Natural killer cell (primary cell): ENCODE measurements around the gene SLC23A2. TPM values are rescaled to one million over a fixed set of nuclear protein-coding genes. Genes with fewer than 3 reads are reported as not detected.
"Not testable (repeated sequence)": the region's sequence is repeated elsewhere in the genome, so short reads cannot be mapped to it uniquely, and the experiment has no call there.

Experiments used
- ATAC-seq, 3 donors: fragments of 150-1000 bp in 2 of 3; fragments of 200-7000 bp in 1 of 3; cut with Tn5 transposase; 1 replicate in 1 of 3; 2 replicates in 2 of 3; pipeline ENCODE4 v1.10.0; 2021; ENCODE audit warnings: mild to moderate bottlenecking in 2 of 3, moderate library complexity in 2 of 3
- DNase-seq, 2 donors: peaks; one replicate each; pipeline versions ENCODE4 v3.0.0 to v3.0.0-alpha.2; 2013 to 2021; ENCODE audit warnings: mixed read lengths in 1 of 2
- H3K27ac ChIP-seq: one replicate; pipeline ENCODE4 v1.5.1; 2013; ENCODE audit warnings: mild to moderate bottlenecking, low read length
- H3K27me3 ChIP-seq: one replicate; pipeline ENCODE4 v1.6.1; 2013; ENCODE audit warnings: low read length; ENCODE audit not compliant: control insufficient read depth, insufficient read depth
- H3K36me3 ChIP-seq: one replicate; pipeline ENCODE4 v1.6.1; 2013; ENCODE audit warnings: low read length; ENCODE audit not compliant: control insufficient read depth, insufficient read depth
- H3K4me1 ChIP-seq: one replicate; pipeline ENCODE4 v1.6.1; 2013; ENCODE audit warnings: low read length; ENCODE audit not compliant: control insufficient read depth, insufficient read depth
- H3K4me3 ChIP-seq: one replicate; pipeline ENCODE4 v1.5.1; 2013; ENCODE audit warnings: low read length
- H3K9me3 ChIP-seq: one replicate; pipeline ENCODE4 v1.6.1; 2013; ENCODE audit warnings: low read length; ENCODE audit not compliant: control insufficient read depth, insufficient read depth
- H3K27ac Mint-ChIP-seq, 2 donors: one replicate each; pipeline ENCODE4 v1.8.0; 2022; ENCODE audit warnings: mild to moderate bottlenecking in 2 of 2, mixed read lengths in 2 of 2, moderate library complexity in 1 of 2
- H3K27me3 Mint-ChIP-seq, 2 donors: one replicate each; pipeline ENCODE4 v1.8.0; 2022; ENCODE audit warnings: low read depth in 2 of 2, mixed read lengths in 2 of 2
- H3K36me3 Mint-ChIP-seq: one replicate; pipeline ENCODE4 v1.8.0; 2022; ENCODE audit warnings: mixed read lengths
- H3K4me1 Mint-ChIP-seq, 2 donors: one replicate each; pipeline ENCODE4 v1.8.0; 2022; ENCODE audit warnings: mixed read lengths in 2 of 2
- H3K4me3 Mint-ChIP-seq: one replicate; pipeline ENCODE4 v1.8.0; 2022; ENCODE audit warnings: mild to moderate bottlenecking, moderate library complexity, mixed read lengths
- H3K9me3 Mint-ChIP-seq, 2 donors: one replicate each; pipeline ENCODE4 v1.8.0; 2022; ENCODE audit warnings: mixed read lengths in 2 of 2
- WGBS: methylation state at CpG from one replicate; pipeline ENCODE4 v1.1.7; 2013; ENCODE audit warnings: missing lambda C conversion rate; ENCODE audit not compliant: insufficient coverage; 5-methylcytosine and 5-hydroxymethylcytosine counted together
- intact Hi-C: fragments of 100-400 bp; cut with micrococcal nuclease; formaldehyde crosslinking; loops from one replicate; pipeline ENCODE4 v1.14.2; 2022
- total RNA-seq, 4 donors: library from RNA; stranded (reverse); fragments of 120-200 nt in 1 of 4; gene quantifications; one replicate each; pipeline versions ENCODE4 v1.2.3 to v1.2.4, GENCODE V29; 2013 to 2022
- TF ChIP-seq, protein P1 (sequence below): fragments of 200-600 bp; IDR thresholded peaks from one replicate; pipeline ENCODE4 v1.8.0; 2022; ENCODE audit warnings: antibody characterized with exemption

Gene SLC23A2
- total RNA-seq, 3 donors from 2014 or later (not counting 1 experiment from before 2014, with no cell fraction given): 21.8 to 31.5 (median 26.0) TPM

DNA sequence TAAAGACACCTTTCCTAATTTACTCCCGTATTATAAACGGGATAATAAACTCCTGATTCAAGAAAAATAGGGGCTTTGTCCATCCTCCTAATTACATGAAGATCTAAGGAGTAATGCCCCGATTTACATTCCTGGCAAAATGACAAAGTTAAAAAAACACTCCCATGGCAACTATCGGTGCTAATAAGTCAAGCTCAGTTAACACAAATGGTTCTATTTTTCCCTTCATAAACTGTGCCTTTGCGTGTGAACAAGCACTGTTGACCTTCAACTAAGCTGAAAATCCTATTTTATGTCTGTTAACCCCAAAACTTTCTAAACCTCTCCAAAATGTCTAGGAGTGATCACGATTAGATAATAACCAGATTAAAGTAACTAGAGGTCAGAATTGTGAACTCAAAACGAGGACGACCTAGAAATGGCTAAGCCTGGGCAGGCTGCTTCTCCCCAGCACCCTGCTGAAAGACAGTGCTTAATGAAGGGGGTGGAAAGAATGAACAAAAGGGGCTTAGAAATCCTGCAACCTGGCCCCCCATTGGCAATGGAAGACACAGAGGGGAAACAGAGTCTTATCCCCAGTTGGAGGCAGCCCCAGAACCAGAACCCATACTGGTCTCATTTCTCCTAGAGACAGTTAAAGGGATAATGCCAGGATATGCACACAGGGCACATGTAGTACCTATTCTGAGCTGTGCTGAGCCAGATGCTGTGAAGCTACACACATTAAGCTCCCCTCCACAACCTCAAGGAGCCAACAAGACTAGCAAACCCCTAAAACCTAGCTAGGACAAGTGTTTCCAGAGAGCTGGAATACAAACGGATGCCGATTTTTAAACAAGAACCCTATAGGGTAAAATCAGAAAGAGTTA, 23.0 kb downstream of the SLC23A2 start:
- Histone ChIP-seq H3K27ac (no peak overlapping the region), H3K36me3 (no peaks in the 10 kb centered on the region), H3K9me3 (no peaks in the 10 kb centered on the region), H3K27me3 (no peaks in the 10 kb centered on the region), H3K4me3 (no peak overlapping the region), H3K4me1 (peaks cover 8% of the 10 kb centered on the region)
- TF ChIP-seq, protein P1, sequence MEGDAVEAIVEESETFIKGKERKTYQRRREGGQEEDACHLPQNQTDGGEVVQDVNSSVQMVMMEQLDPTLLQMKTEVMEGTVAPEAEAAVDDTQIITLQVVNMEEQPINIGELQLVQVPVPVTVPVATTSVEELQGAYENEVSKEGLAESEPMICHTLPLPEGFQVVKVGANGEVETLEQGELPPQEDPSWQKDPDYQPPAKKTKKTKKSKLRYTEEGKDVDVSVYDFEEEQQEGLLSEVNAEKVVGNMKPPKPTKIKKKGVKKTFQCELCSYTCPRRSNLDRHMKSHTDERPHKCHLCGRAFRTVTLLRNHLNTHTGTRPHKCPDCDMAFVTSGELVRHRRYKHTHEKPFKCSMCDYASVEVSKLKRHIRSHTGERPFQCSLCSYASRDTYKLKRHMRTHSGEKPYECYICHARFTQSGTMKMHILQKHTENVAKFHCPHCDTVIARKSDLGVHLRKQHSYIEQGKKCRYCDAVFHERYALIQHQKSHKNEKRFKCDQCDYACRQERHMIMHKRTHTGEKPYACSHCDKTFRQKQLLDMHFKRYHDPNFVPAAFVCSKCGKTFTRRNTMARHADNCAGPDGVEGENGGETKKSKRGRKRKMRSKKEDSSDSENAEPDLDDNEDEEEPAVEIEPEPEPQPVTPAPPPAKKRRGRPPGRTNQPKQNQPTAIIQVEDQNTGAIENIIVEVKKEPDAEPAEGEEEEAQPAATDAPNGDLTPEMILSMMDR: no peak
- H3K36me3 Mint-ChIP-seq: no peaks in the 10 kb centered on the region
- intact Hi-C loops: no loop called here
- ATAC-seq: no peak
- DNase-seq: no peak
- no peak overlapping the region for H3K27ac Mint-ChIP-seq
- no peaks in the 10 kb centered on the region for H3K27me3 Mint-ChIP-seq
- H3K9me3 Mint-ChIP-seq: no peaks in the 10 kb centered on the region
- H3K4me1 Mint-ChIP-seq: peaks cover 22 to 24% of the 10 kb centered on the region in 2 donors
- no peak overlapping the region for H3K4me3 Mint-ChIP-seq
- WGBS: 91% methylated on average over 8 of the region's 10 CpGs

GRCh38 chr20:4976014-4976413, 25.3 kb downstream of the SLC23A2 start:
- H3K4me1 Mint-ChIP-seq: peaks cover 30% of the 10 kb centered on the region in 2 donors
- H3K9me3 Mint-ChIP-seq, ATAC-seq, intact Hi-C loops, H3K27ac Mint-ChIP-seq, H3K4me1 ChIP-seq, DNase-seq, H3K27me3 ChIP-seq, H3K27me3 Mint-ChIP-seq, H3K27ac ChIP-seq, H3K4me3 Mint-ChIP-seq, H3K36me3 ChIP-seq, H3K36me3 Mint-ChIP-seq, H3K4me3 ChIP-seq, H3K9me3 ChIP-seq: not testable (repeated sequence)
- WGBS: 99% methylated on average over 7 of the region's 9 CpGs

DNA sequence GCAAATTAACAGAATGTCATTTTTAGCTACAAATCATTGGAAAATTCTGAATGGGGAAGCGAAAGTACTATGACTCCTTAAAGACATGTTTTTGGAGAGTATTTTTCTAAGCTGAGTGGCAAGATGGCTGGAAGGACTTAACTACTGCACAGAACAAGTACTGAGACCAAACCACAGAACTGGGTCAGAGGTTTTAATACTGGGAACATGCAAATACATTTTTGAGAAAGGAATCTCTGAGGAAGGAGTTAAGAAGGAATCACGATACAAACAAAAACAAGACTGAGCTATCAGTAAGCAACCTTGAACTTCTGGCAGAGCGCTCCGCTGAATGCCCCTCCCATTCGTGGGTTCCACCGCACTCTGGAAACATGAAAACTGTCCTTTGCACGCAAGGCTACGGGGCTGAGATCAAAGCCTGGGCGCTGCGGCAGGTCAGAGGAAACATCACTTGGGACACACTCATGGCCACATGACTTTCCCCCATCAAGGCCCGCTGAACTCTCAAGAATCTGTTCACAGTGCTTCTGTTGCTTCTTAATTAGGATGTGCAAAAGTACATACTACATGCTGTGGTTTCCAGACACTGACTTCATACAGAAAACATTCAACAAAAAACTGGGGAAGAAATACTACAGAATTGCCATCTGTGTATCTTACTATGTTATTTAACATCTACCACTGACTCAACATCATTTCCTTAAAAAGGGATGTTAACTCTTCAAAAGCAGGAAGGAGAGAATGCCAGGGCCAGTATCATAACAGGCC, 27.8 kb downstream of the SLC23A2 start:
- 16% methylated on average over 11 of the region's 11 CpGs for WGBS

More for the DNA sequence above, 27.8 kb downstream of the SLC23A2 start:
- Histone ChIP-seq H3K4me3 (no peak overlapping the region), H3K27me3 (no peaks in the 10 kb centered on the region), H3K4me1 (peaks cover 8% of the 10 kb centered on the region), H3K27ac (peak overlapping the region; percentile 44), H3K36me3 (peaks cover 11% of the 10 kb centered on the region), H3K9me3 (no peaks in the 10 kb centered on the region)
- Mint-ChIP-seq H3K27ac (peak overlapping the region; percentile 60 to 82), H3K4me1 (peaks cover 20 to 22% of the 10 kb centered on the region in 2 donors), H3K4me3 (peak overlapping the region; percentile 78), H3K36me3 (no peaks in the 10 kb centered on the region), H3K27me3 (no peaks in the 10 kb centered on the region), H3K9me3 (no peaks in the 10 kb centered on the region)
- ATAC-seq (peak; percentile 48 to 83 (median 67)), DNase-seq (peak; percentile 32 to 61)
- TF ChIP-seq, protein P1: no peak
- intact Hi-C loops: no loop called here
